ENCODE data around the gene CST11. TPM values are rescaled to one million over a fixed set of nuclear protein-coding genes. Genes with fewer than 3 reads are reported as not detected.

The CST11 gene
- total RNA-seq, 1 experiment from 2014 or later, result not detected

DNA sequence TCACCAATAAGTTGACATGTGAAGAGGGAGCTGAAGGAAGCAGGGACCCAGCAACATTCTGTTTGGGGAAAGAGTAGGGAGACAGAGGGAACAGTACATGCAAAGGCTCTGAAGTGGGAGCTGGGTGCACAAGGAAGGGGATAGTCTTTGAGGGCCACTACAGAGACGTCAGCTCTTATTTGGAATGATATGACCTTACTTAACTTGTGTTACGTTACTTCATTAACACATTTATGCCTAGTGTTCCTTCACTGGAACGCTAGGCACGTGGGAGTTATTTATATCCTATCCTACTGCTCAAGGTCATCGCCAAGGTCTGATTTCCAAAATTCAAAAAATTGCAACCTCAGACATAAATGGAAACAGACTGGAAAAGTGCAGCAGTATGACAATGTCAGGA is 51.6 kb downstream of the CST11 start:
- POLR2A ChIA-PET, result no interaction called here
- H3K4me1 Mint-ChIP-seq, result peaks cover 7% of the 10 kb centered on the region
- H3K27ac Mint-ChIP-seq, result peak overlapping the region; percentile 32; the same call in 1 of the 2 replicates
- H3K36me3 Mint-ChIP-seq, result peaks cover 15% of the 10 kb centered on the region; the same call in 1 of the 2 replicates
- H3K27me3 Mint-ChIP-seq (ENCODE audit: low read depth), result no peaks in the 10 kb centered on the region
- H3K9me3 Mint-ChIP-seq, result no peaks in the 10 kb centered on the region
- TF ChIP-seq FOXJ3 (CRISPR knock-in tag; IDR thresholded peaks at IDR 0.05; ENCODE audit: borderline replicate concordance), result no peak
- TF ChIP-seq GABPB1 (CRISPR knock-in tag; IDR thresholded peaks at IDR 0.05), result no peak
- no peak for TF ChIP-seq NR1H2 (CRISPR knock-in tag; IDR thresholded peaks at IDR 0.05)
- DNase-seq (ENCODE audit: low spot score), result no peak
- ATAC-seq, result no peak
- H3K4me3 Mint-ChIP-seq, result no peak overlapping the region
- CTCF ChIA-PET, result no interaction called here

Other genes starting within 250 kb of the CST11 start
- 18.5 to 19.5 TPM (median 18.8 TPM) in 3 replicates for gene NXT1, start 102.1 kb downstream of the CST11 start, total RNA-seq (2021)
- 9.5 to 11.2 TPM (median 10.1 TPM) in 3 replicates for gene GZF1, start 90.7 kb downstream of the CST11 start, total RNA-seq (2021)
- 12.9 to 15.1 TPM (median 13.3 TPM) in 3 replicates for gene NAPB, start 31.4 kb downstream of the CST11 start, total RNA-seq (2021)
- gene CSTL1, start 13.2 kb downstream of the CST11 start, total RNA-seq (2021), result not detected in 3 replicates
- gene CST8, start 38.2 kb upstream of the CST11 start, total RNA-seq (2021), result not detected in 3 replicates
- gene CST9L, start 115.6 kb upstream of the CST11 start, total RNA-seq (2021), result not detected in 3 replicates
- not detected in 3 replicates for gene CST9, start 153.0 kb upstream of the CST11 start, total RNA-seq (2021)
- gene CST3, start 185.1 kb upstream of the CST11 start, total RNA-seq (2021), result 52.1 to 68.5 TPM (median 60.8 TPM) in 3 replicates
- gene CST4, start 236.2 kb upstream of the CST11 start, total RNA-seq (2021), result not detected in 3 replicates